DND-41 (cell line): ENCODE results near the gene CCNJL.

Experiments
- ATAC-seq: fragments of 200-7000 bp; cut with Tn5 transposase; 3 replicates; pipeline ENCODE4 v1.9.1; 2021; ENCODE audit warnings: low read depth; ENCODE audit not compliant: insufficient read depth
- DNase-seq: peaks from one replicate; pipeline ENCODE4 v3.0.0-alpha.2; 2020
- H2AFZ ChIP-seq: 2 replicates; pipeline ENCODE4 v1.6.0; 2012; ENCODE audit warnings: low read depth, low read length
- H3K27ac ChIP-seq: 2 replicates; pipeline ENCODE4 v1.5.1; 2012; ENCODE audit warnings: low read length, inconsistent platforms
- H3K27me3 ChIP-seq: fragments of 200-600 bp; sonication (generic); 2 replicates; pipeline ENCODE4 v1.6.0; 2012; ENCODE audit warnings: low read length, mild to moderate bottlenecking, inconsistent platforms; ENCODE audit not compliant: insufficient read depth, poor library complexity
- H3K36me3 ChIP-seq: 2 replicates; pipeline ENCODE4 v1.5.1; 2012; ENCODE audit warnings: low read length, inconsistent platforms; ENCODE audit not compliant: insufficient read depth
- H3K4me1 ChIP-seq: 2 replicates; pipeline ENCODE4 v1.5.1; 2012; ENCODE audit warnings: mild to moderate bottlenecking, low read length; ENCODE audit not compliant: insufficient read depth
- H3K4me2 ChIP-seq: 2 replicates; pipeline ENCODE4 v1.6.0; 2012; ENCODE audit warnings: mild to moderate bottlenecking, moderate library complexity, low read length, inconsistent platforms; ENCODE audit not compliant: insufficient read depth
- H3K4me3 ChIP-seq, 2 experiments: fragments of 200-600 bp in 1 of 2; shearing (Covaris generic) in 1 of 2; 2 replicates each; pipeline ENCODE4 v1.5.1; 2012 to 2016; ENCODE audit warnings: inconsistent platforms in 2 of 2, low read length in 2 of 2, mild to moderate bottlenecking in 2 of 2, low read depth in 1 of 2, moderate library complexity in 1 of 2
- H3K79me2 ChIP-seq: 2 replicates; pipeline ENCODE4 v1.6.0; 2012; ENCODE audit warnings: low read length, inconsistent platforms; ENCODE audit not compliant: insufficient read depth
- H3K9ac ChIP-seq: 2 replicates; pipeline ENCODE4 v1.6.0; 2012; ENCODE audit warnings: low read depth, mild to moderate bottlenecking, inconsistent platforms, low read length, moderate library complexity
- H3K9me3 ChIP-seq: 2 replicates; pipeline ENCODE4 v1.5.1; 2012; ENCODE audit warnings: low read length, moderate library complexity, mild to moderate bottlenecking, inconsistent platforms; ENCODE audit not compliant: insufficient read depth, severe bottlenecking
- H4K20me1 ChIP-seq: 2 replicates; pipeline ENCODE4 v1.6.0; 2012; ENCODE audit warnings: low read length; ENCODE audit not compliant: insufficient read depth
- EZH2 ChIP-seq: IDR thresholded peaks from 3 replicates; pipeline ENCODE4 v1.6.1; 2012; ENCODE audit warnings: borderline replicate concordance, low read depth, mild to moderate bottlenecking, moderate library complexity, low read length, inconsistent platforms; ENCODE audit not compliant: severe bottlenecking
- TF ChIP-seq, protein P1 (sequence below): IDR thresholded peaks from 2 replicates; pipeline ENCODE4 v1.5.1; 2012; ENCODE audit warnings: borderline replicate concordance, low read length, moderate library complexity, mild to moderate bottlenecking; ENCODE audit not compliant: poor library complexity, severe bottlenecking; ENCODE audit errors: extremely low read depth

CCNJL gene

DNA sequence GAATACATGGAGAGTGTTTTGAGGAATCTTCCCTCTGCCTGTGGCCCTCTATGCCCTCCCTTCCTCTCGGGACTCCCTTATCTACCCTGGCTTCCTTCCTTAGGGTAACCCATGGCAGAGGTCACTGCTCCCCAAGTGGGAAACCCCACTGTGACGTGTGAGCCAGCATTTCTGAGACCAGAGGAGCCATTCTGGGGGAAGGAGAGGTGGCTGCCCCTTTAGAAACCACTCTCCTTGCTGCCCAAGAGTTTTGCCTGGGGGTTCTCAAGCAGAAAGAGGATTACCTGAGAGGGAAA, 23.1 kb downstream of the CCNJL start:
- H3K27me3 ChIP-seq = no peaks in the 10 kb centered on the region
- no peaks in the 10 kb centered on the region for H3K36me3 ChIP-seq
- DNase-seq (no peak), ATAC-seq (no peak)
- no peaks in the 10 kb centered on the region for H3K9me3 ChIP-seq
- H4K20me1 ChIP-seq = no peaks in the 10 kb centered on the region
- H2AFZ ChIP-seq = no peak overlapping the region
- no peak overlapping the region for H3K4me2 ChIP-seq
- H3K4me1 ChIP-seq = no peaks in the 10 kb centered on the region
- H3K79me2 ChIP-seq = no peaks in the 10 kb centered on the region
- H3K9ac ChIP-seq = no peak overlapping the region
- no peak overlapping the region for H3K27ac ChIP-seq
- no peak overlapping the region for H3K4me3 ChIP-seq
- TF ChIP-seq, protein P1, sequence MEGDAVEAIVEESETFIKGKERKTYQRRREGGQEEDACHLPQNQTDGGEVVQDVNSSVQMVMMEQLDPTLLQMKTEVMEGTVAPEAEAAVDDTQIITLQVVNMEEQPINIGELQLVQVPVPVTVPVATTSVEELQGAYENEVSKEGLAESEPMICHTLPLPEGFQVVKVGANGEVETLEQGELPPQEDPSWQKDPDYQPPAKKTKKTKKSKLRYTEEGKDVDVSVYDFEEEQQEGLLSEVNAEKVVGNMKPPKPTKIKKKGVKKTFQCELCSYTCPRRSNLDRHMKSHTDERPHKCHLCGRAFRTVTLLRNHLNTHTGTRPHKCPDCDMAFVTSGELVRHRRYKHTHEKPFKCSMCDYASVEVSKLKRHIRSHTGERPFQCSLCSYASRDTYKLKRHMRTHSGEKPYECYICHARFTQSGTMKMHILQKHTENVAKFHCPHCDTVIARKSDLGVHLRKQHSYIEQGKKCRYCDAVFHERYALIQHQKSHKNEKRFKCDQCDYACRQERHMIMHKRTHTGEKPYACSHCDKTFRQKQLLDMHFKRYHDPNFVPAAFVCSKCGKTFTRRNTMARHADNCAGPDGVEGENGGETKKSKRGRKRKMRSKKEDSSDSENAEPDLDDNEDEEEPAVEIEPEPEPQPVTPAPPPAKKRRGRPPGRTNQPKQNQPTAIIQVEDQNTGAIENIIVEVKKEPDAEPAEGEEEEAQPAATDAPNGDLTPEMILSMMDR = no peak
- TF ChIP-seq EZH2 = no peak

DNA sequence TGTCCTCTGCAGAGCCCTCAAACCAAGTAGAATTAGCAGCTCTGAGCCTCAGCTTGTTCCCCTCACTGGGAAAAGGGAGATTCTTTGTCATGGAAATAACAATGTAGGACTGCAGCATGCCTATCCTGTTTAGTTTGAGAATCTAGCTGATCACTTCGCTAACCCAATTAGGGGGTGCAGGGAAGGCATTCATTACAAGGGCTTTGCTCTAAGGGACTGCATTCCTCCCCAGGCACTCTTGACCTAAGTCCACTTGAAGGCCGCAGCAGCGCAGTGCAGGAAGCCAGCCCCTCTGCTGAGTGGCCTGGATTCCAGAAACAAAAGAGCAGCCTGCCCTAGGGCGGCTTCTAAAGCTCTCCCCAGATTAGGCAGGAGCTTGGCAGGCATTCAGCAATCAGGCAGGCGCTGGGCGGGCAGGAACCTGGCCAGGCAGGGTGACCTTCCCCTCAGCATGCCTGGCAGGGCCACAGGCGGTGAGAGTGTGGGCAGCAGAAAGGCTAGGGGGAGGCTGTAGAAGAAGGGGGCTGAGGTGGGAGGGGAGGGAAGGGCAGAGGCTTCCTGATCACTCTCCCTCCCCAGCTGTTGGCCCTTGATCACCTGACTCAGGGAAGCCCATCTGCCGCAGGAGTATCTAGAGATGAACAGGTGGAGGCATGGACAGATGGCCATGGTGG, 24.8 kb downstream of the CCNJL start:
- no peaks in the 10 kb centered on the region for H3K36me3 ChIP-seq
- H2AFZ ChIP-seq = no peak overlapping the region
- no peak overlapping the region for H3K4me2 ChIP-seq
- no peak for DNase-seq
- no peak overlapping the region for H3K27ac ChIP-seq
- H3K27me3 ChIP-seq = no peaks in the 10 kb centered on the region
- H3K4me1 ChIP-seq = no peaks in the 10 kb centered on the region
- no peak for ATAC-seq
- TF ChIP-seq, protein P1 = no peak
- TF ChIP-seq EZH2 = no peak
- H3K9ac ChIP-seq = no peak overlapping the region
- no peaks in the 10 kb centered on the region for H3K79me2 ChIP-seq
- H3K9me3 ChIP-seq = no peaks in the 10 kb centered on the region
- no peaks in the 10 kb centered on the region for H4K20me1 ChIP-seq
- no peak overlapping the region for H3K4me3 ChIP-seq

DNA sequence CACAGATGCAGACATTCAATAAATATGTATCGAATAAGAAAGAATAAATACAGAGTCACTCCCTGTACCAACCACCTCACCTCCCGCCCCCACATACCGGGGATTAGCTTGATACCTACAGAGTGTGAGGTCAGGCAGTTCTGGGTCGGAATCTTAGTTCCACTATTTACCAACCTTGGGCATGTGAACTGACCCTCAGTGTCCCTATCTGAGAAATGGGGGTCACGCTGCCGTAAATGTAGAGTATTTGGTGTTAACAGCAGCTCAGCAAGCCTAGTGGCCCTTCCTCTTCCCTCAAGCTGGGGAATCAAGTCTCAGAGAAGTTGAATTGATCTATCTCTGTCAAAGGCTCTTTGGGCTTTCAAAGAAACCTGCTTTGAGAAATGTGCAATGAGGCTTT, 25.4 kb downstream of the CCNJL start:
- ATAC-seq = no peak
- no peak overlapping the region for H3K4me3 ChIP-seq
- no peak for DNase-seq
- H2AFZ ChIP-seq = no peak overlapping the region
- no peak overlapping the region for H3K27ac ChIP-seq
- H3K4me2 ChIP-seq = no peak overlapping the region
- no peaks in the 10 kb centered on the region for H4K20me1 ChIP-seq
- H3K4me1 ChIP-seq = no peaks in the 10 kb centered on the region
- no peak overlapping the region for H3K9ac ChIP-seq
- H3K79me2 ChIP-seq = no peaks in the 10 kb centered on the region
- TF ChIP-seq EZH2 = no peak
- TF ChIP-seq, protein P1 = no peak
- H3K36me3 ChIP-seq = no peaks in the 10 kb centered on the region
- H3K27me3 ChIP-seq = no peaks in the 10 kb centered on the region
- no peaks in the 10 kb centered on the region for H3K9me3 ChIP-seq

DNA sequence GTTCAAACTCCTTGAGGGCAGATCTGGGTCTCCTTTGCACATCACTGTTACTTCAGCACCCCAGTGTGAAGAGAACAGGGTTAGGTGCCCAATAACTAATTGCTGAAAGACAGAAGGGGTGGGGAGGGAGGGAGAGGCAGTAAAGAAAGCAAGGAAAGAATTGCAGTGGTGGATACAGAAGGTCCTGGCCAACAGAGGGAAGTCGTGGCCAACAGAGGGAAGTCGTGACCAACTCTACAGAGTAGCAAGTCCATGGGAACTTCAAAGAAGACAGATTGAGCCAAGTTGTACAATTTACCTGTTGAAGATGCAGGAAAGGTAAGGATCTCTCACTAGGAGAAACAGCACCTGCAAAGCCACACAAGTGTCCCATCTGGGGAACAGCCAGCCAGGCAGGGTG, 27.0 kb downstream of the CCNJL start:
- no peaks in the 10 kb centered on the region for H3K79me2 ChIP-seq
- TF ChIP-seq EZH2 = no peak
- TF ChIP-seq, protein P1 = no peak
- no peak overlapping the region for H2AFZ ChIP-seq
- H3K4me1 ChIP-seq = no peaks in the 10 kb centered on the region
- H4K20me1 ChIP-seq = no peaks in the 10 kb centered on the region
- H3K4me3 ChIP-seq = no peak overlapping the region
- H3K9ac ChIP-seq = no peak overlapping the region
- no peaks in the 10 kb centered on the region for H3K27me3 ChIP-seq
- H3K27ac ChIP-seq = no peak overlapping the region
- no peaks in the 10 kb centered on the region for H3K36me3 ChIP-seq
- DNase-seq (no peak), ATAC-seq (no peak)
- no peak overlapping the region for H3K4me2 ChIP-seq
- H3K9me3 ChIP-seq = no peaks in the 10 kb centered on the region
